Measurements from ENCODE around the gene FOXK1.
A peak's percentile ranks its signal among the peaks of the same experiment; 100 is the strongest.

FOXK1 gene

DNA sequence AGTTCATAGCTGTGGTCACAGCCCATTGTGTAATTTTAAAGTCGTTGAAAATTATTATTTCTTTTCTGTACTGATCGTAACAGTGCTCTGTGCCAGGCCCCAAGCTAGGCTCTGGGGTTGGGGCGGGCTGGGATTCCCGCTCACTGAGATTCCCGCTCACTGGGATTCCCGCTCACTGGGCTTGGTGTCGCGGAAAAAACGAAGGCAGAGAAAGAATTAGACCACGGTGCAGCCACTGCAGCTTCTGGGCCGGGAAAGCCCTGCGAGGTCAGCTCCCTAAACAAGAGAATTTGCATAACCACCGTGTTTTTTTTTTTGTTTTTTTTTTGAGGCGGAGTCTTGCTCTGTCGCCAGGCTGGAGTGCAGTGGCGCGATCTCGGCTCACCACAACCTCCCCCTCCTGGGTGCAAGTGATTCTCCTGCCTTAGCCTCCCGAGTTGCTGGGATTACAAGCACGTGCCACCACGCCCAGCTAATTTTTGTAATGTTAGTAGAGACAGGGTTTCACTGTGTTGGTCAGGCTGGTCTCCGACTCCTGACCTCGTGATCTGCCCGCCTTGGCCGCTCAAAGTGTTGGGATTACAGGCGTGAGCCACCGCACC lies 31.2 kb downstream of the FOXK1 start:
- no CpG with 5 or more reads among the region's 27 CpGs for WGBS, 2 donors (ENCODE audit: extremely low coverage in 2 of 2, insufficient read length in 2 of 2, insufficient replicate concordance in 1 of 2)
- H3K4me2 ChIP-seq (ENCODE audit: insufficient read depth, low read length, poor library complexity, severe bottlenecking), result no peak overlapping the region
- peaks cover 5 to 20% of the 10 kb centered on the region in 2 donors for H3K9me3 ChIP-seq (replicated peaks in 1 of 2; ENCODE audit: control insufficient read depth in 2 of 2, insufficient read depth in 1 of 2, low read depth in 1 of 2, low read length in 2 of 2)
- no peak overlapping the region for H4K8ac ChIP-seq (ENCODE audit: low read depth, low read length)
- no peak overlapping the region for H2AFZ ChIP-seq (ENCODE audit: low read length)
- no peaks in the 10 kb centered on the region for H3K27me3 ChIP-seq (ENCODE audit: control insufficient read depth in 3 of 3, insufficient read depth in 3 of 3, low read depth in 1 of 3, low read length in 3 of 3)
- H3K14ac ChIP-seq (ENCODE audit: low read length), result no peak overlapping the region
- no peak overlapping the region for H3K27ac ChIP-seq (replicated peaks; ENCODE audit: low read length)
- no peak overlapping the region for H2BK12ac ChIP-seq (ENCODE audit: low read length)
- H3K4me1 ChIP-seq (ENCODE audit: control insufficient read depth in 2 of 2, insufficient read depth in 1 of 2, low read depth in 1 of 2, low read length in 2 of 2), result peaks cover 8 to 12% of the 10 kb centered on the region in 2 donors
- no peak overlapping the region for H3K4me3 ChIP-seq (ENCODE audit: low read length in 2 of 2)
- no peak overlapping the region for H3K9ac ChIP-seq (ENCODE audit: low read depth, low read length, poor library complexity)
- H2AK5ac ChIP-seq (ENCODE audit: low read depth, low read length), result no peak overlapping the region
- H3K18ac ChIP-seq (ENCODE audit: low read length), result no peak overlapping the region
- peaks cover 19% of the 10 kb centered on the region for H3K79me1 ChIP-seq (ENCODE audit: low read depth, low read length)
- H2BK120ac ChIP-seq (ENCODE audit: low read depth, low read length), result no peak overlapping the region
- no peak overlapping the region for H2BK5ac ChIP-seq (ENCODE audit: low read length)
- peaks cover 5 to 42% of the 10 kb centered on the region in 2 donors for H3K36me3 ChIP-seq (replicated peaks in 1 of 2; ENCODE audit: control insufficient read depth in 2 of 2, insufficient read depth in 2 of 2, low read length in 2 of 2)
- DNase-seq (ENCODE audit: low spot score), result no peak
- no peak overlapping the region for H3K23ac ChIP-seq (ENCODE audit: low read depth, low read length, poor library complexity)
- H4K91ac ChIP-seq (ENCODE audit: low read depth, low read length, poor library complexity), result no peak overlapping the region
- H2BK15ac ChIP-seq (ENCODE audit: low read length), result no peak overlapping the region
- no peak overlapping the region for H3K4ac ChIP-seq (ENCODE audit: low read length)

DNA sequence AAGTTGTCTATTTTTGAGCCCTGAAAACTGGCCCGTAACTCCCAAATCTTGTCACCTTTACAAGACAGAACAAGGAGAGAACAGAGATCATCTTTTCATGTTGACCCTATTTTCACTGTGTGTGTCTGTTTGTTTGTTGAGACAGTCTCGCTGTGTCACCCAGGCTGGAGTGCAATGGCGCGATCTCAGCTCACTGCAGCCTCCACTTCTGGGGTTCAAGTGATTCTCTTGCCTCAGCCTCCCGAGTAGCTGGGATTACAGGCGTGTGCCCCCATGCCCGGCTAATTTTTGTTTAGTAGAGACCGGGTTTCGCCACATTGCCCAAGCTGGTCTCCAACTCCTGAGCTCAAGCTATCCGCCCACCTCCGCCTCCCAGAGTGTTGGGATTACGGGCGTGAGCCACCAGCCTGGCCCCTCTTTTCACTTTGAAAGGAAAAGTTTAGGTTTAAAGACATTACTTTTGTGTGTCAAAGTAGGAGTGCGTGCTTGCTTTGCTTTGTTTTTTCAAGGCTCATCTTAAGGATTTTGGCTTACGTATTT lies 32.1 kb downstream of the FOXK1 start:
- H2AK5ac ChIP-seq (ENCODE audit: low read depth, low read length), result no peak overlapping the region
- no peak overlapping the region for H4K8ac ChIP-seq (ENCODE audit: low read depth, low read length)
- no peak overlapping the region for H2BK120ac ChIP-seq (ENCODE audit: low read depth, low read length)
- no peak overlapping the region for H3K4me2 ChIP-seq (ENCODE audit: insufficient read depth, low read length, poor library complexity, severe bottlenecking)
- H3K79me1 ChIP-seq (ENCODE audit: low read depth, low read length), result peaks cover 17% of the 10 kb centered on the region
- no peak for DNase-seq (ENCODE audit: low spot score)
- no peak overlapping the region for H3K4ac ChIP-seq (ENCODE audit: low read length)
- H3K23ac ChIP-seq (ENCODE audit: low read depth, low read length, poor library complexity), result no peak overlapping the region
- H3K27ac ChIP-seq (replicated peaks; ENCODE audit: low read length), result no peak overlapping the region
- no peak overlapping the region for H3K14ac ChIP-seq (ENCODE audit: low read length)
- H3K18ac ChIP-seq (ENCODE audit: low read length), result no peak overlapping the region
- no peak overlapping the region for H2BK15ac ChIP-seq (ENCODE audit: low read length)
- H2AFZ ChIP-seq (ENCODE audit: low read length), result no peak overlapping the region
- H3K9ac ChIP-seq (ENCODE audit: low read depth, low read length, poor library complexity), result no peak overlapping the region
- H3K9me3 ChIP-seq (replicated peaks in 1 of 2; ENCODE audit: control insufficient read depth in 2 of 2, insufficient read depth in 1 of 2, low read depth in 1 of 2, low read length in 2 of 2), result peaks cover 5 to 20% of the 10 kb centered on the region in 2 donors
- H3K4me1 ChIP-seq (ENCODE audit: control insufficient read depth in 2 of 2, insufficient read depth in 1 of 2, low read depth in 1 of 2, low read length in 2 of 2), result peaks cover 2 to 5% of the 10 kb centered on the region in 2 donors
- no peak overlapping the region for H2BK5ac ChIP-seq (ENCODE audit: low read length)
- H4K91ac ChIP-seq (ENCODE audit: low read depth, low read length, poor library complexity), result no peak overlapping the region
- H2BK12ac ChIP-seq (ENCODE audit: low read length), result no peak overlapping the region
- H3K36me3 ChIP-seq (replicated peaks in 1 of 2; ENCODE audit: control insufficient read depth in 2 of 2, insufficient read depth in 2 of 2, low read length in 2 of 2), result peaks cover 5 to 47% of the 10 kb centered on the region in 2 donors
- no peaks in the 10 kb centered on the region for H3K27me3 ChIP-seq (ENCODE audit: control insufficient read depth in 3 of 3, insufficient read depth in 3 of 3, low read depth in 1 of 3, low read length in 3 of 3)
- no peak overlapping the region for H3K4me3 ChIP-seq (ENCODE audit: low read length in 2 of 2)
- no CpG with 5 or more reads among the region's 15 CpGs for WGBS, 2 donors (ENCODE audit: extremely low coverage in 2 of 2, insufficient read length in 2 of 2, insufficient replicate concordance in 1 of 2)

DNA sequence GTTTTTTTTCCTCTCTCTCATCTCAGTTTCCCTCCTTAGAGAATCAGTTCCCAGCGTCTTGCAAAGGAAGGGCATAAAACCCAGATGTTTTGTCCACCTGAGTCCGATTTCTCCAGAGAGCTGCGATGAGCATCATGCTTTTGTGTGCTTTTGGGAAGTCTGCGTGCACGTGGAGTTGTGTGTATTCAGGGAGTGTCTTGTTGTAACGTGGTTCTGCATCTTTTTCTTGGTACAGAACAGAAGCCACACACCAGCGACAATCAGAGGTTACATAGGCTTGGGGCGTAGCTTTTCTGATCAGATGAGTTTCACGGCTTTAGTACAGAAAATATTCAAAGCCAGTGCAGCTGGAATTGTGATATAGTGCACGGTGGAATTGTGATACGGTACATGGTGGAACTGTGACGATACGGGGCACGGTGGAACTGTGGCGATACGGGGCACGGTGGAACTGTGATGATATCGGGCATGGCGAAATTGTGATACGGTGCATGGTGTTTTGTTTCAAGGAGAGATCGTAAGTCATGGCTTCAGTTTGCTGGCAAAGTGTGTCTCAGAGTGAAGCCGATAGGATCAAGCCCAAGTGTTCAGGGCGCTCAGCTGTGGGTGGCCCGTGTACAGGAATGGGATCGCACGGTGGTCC lies 32.8 kb downstream of the FOXK1 start:
- H3K36me3 ChIP-seq (replicated peaks in 1 of 2; ENCODE audit: control insufficient read depth in 2 of 2, insufficient read depth in 2 of 2, low read length in 2 of 2), result peaks cover 5 to 48% of the 10 kb centered on the region in 2 donors
- H3K27ac ChIP-seq (replicated peaks; ENCODE audit: low read length), result no peak overlapping the region
- no peak overlapping the region for H2BK5ac ChIP-seq (ENCODE audit: low read length)
- H3K23ac ChIP-seq (ENCODE audit: low read depth, low read length, poor library complexity), result no peak overlapping the region
- no peak overlapping the region for H2AFZ ChIP-seq (ENCODE audit: low read length)
- no peak overlapping the region for H2AK5ac ChIP-seq (ENCODE audit: low read depth, low read length)
- no peak for DNase-seq (ENCODE audit: low spot score)
- H3K14ac ChIP-seq (ENCODE audit: low read length), result no peak overlapping the region
- no peak overlapping the region for H4K8ac ChIP-seq (ENCODE audit: low read depth, low read length)
- H3K9me3 ChIP-seq (replicated peaks in 1 of 2; ENCODE audit: control insufficient read depth in 2 of 2, insufficient read depth in 1 of 2, low read depth in 1 of 2, low read length in 2 of 2), result peaks cover 5 to 20% of the 10 kb centered on the region in 2 donors
- WGBS, 2 donors (ENCODE audit: extremely low coverage in 2 of 2, insufficient read length in 2 of 2, insufficient replicate concordance in 1 of 2), result no CpG with 5 or more reads among the region's 26 CpGs
- H2BK120ac ChIP-seq (ENCODE audit: low read depth, low read length), result no peak overlapping the region
- H3K4me2 ChIP-seq (ENCODE audit: insufficient read depth, low read length, poor library complexity, severe bottlenecking), result no peak overlapping the region
- no peak overlapping the region for H2BK12ac ChIP-seq (ENCODE audit: low read length)
- H4K91ac ChIP-seq (ENCODE audit: low read depth, low read length, poor library complexity), result no peak overlapping the region
- H3K18ac ChIP-seq (ENCODE audit: low read length), result no peak overlapping the region
- H3K79me1 ChIP-seq (ENCODE audit: low read depth, low read length), result peaks cover 17% of the 10 kb centered on the region
- H3K9ac ChIP-seq (ENCODE audit: low read depth, low read length, poor library complexity), result peak overlapping the region; percentile 32
- no peak overlapping the region for H3K4ac ChIP-seq (ENCODE audit: low read length)
- no peak overlapping the region for H3K4me3 ChIP-seq (ENCODE audit: low read length in 2 of 2)
- H2BK15ac ChIP-seq (ENCODE audit: low read length), result no peak overlapping the region
- H3K4me1 ChIP-seq (ENCODE audit: control insufficient read depth in 2 of 2, insufficient read depth in 1 of 2, low read depth in 1 of 2, low read length in 2 of 2), result peaks cover 2 to 3% of the 10 kb centered on the region in 2 donors
- H3K27me3 ChIP-seq (ENCODE audit: control insufficient read depth in 3 of 3, insufficient read depth in 3 of 3, low read depth in 1 of 3, low read length in 3 of 3), result no peaks in the 10 kb centered on the region

DNA sequence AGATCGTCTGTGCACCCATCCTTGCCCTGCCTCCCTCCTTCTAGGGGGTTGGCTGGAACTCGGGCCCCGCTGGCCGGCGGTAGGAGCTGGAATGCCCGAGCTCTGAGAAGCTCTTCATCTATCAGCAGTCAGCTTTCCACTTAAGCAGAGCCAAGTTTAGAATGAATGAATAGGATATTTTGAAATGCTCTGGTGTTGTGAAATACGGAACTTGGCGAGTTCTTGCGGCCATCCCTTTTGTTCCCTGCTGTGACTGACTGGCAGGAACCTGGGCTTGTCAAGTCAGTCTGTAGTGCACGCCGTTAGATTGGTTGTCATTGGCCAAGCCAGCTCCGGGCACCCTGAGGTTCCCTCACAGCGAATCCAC lies 33.3 kb downstream of the FOXK1 start:
- Histone ChIP-seq H3K4ac (ENCODE audit: low read length) (no peak overlapping the region), H3K9me3 (replicated peaks in 1 of 2; ENCODE audit: control insufficient read depth in 2 of 2, insufficient read depth in 1 of 2, low read depth in 1 of 2, low read length in 2 of 2) (peaks cover 5 to 20% of the 10 kb centered on the region in 2 donors), H3K4me3 (ENCODE audit: low read length in 2 of 2) (no peak overlapping the region), H2BK12ac (ENCODE audit: low read length) (no peak overlapping the region), H2AK5ac (ENCODE audit: low read depth, low read length) (no peak overlapping the region), H3K27me3 (ENCODE audit: control insufficient read depth in 3 of 3, insufficient read depth in 3 of 3, low read depth in 1 of 3, low read length in 3 of 3) (no peaks in the 10 kb centered on the region), H2AFZ (ENCODE audit: low read length) (no peak overlapping the region), H3K79me1 (ENCODE audit: low read depth, low read length) (peaks cover 17% of the 10 kb centered on the region), H2BK5ac (ENCODE audit: low read length) (no peak overlapping the region), H3K18ac (ENCODE audit: low read length) (no peak overlapping the region), H4K91ac (ENCODE audit: low read depth, low read length, poor library complexity) (no peak overlapping the region), H2BK15ac (ENCODE audit: low read length) (no peak overlapping the region), H3K27ac (replicated peaks; ENCODE audit: low read length) (no peak overlapping the region), H3K36me3 (replicated peaks in 1 of 2; ENCODE audit: control insufficient read depth in 2 of 2, insufficient read depth in 2 of 2, low read length in 2 of 2) (peaks cover 5 to 48% of the 10 kb centered on the region in 2 donors), H3K23ac (ENCODE audit: low read depth, low read length, poor library complexity) (no peak overlapping the region), H3K9ac (ENCODE audit: low read depth, low read length, poor library complexity) (peak overlapping the region; percentile 32), H4K8ac (ENCODE audit: low read depth, low read length) (no peak overlapping the region), H3K4me2 (ENCODE audit: insufficient read depth, low read length, poor library complexity, severe bottlenecking) (no peak overlapping the region), H3K4me1 (ENCODE audit: control insufficient read depth in 2 of 2, insufficient read depth in 1 of 2, low read depth in 1 of 2, low read length in 2 of 2) (peaks cover 2 to 3% of the 10 kb centered on the region in 2 donors), H2BK120ac (ENCODE audit: low read depth, low read length) (no peak overlapping the region), H3K14ac (ENCODE audit: low read length) (no peak overlapping the region)
- DNase-seq (ENCODE audit: low spot score), result no peak
- no CpG with 5 or more reads among the region's 13 CpGs for WGBS, 2 donors (ENCODE audit: extremely low coverage in 2 of 2, insufficient read length in 2 of 2, insufficient replicate concordance in 1 of 2)

All from neuronal stem cell (in vitro differentiated cells).